Liver (tissue), 9 donors: ENCODE results near the gene RASGRF2. TPM values are rescaled to one million over a fixed set of nuclear protein-coding genes. Genes with fewer than 3 reads are reported as not detected.

Experiments
- DNase-seq: peaks from one replicate; pipeline ENCODE4 v3.0.0-alpha.2; 2017; ENCODE audit warnings: low spot score
- H3K27ac ChIP-seq, 2 donors: one replicate each; pipeline ENCODE4 v1.7.0; 2013; ENCODE audit warnings: inconsistent platforms in 2 of 2, low read length in 2 of 2, control low read depth in 1 of 2, low read depth in 1 of 2, mild to moderate bottlenecking in 1 of 2
- H3K27me3 ChIP-seq, 4 donors: one replicate each; pipeline versions ENCODE4 v1.6.1 to v1.7.0; 2013; ENCODE audit warnings: low read length in 3 of 4, inconsistent platforms in 1 of 4, mild to moderate bottlenecking in 1 of 4, moderate library complexity in 1 of 4; ENCODE audit not compliant: control insufficient read depth in 4 of 4, insufficient read depth in 4 of 4
- H3K36me3 ChIP-seq, 4 donors: one replicate each; pipeline versions ENCODE4 v1.6.1 to v1.7.0; 2013; ENCODE audit warnings: low read length in 3 of 4, mild to moderate bottlenecking in 3 of 4, low read depth in 1 of 4, moderate library complexity in 1 of 4; ENCODE audit not compliant: control insufficient read depth in 4 of 4, insufficient read depth in 3 of 4
- H3K4me1 ChIP-seq, 4 donors: one replicate each; pipeline versions ENCODE4 v1.6.1 to v1.7.0; 2013; ENCODE audit warnings: low read length in 3 of 4, mild to moderate bottlenecking in 3 of 4, moderate library complexity in 1 of 4; ENCODE audit not compliant: control insufficient read depth in 4 of 4, insufficient read depth in 4 of 4
- H3K4me3 ChIP-seq, 3 donors: one replicate each; pipeline versions ENCODE4 v1.6.1 to v1.7.0; 2013; ENCODE audit warnings: low read length in 3 of 3, control low read depth in 1 of 3, low read depth in 1 of 3, mild to moderate bottlenecking in 1 of 3
- H3K9ac ChIP-seq, 2 donors: one replicate each; pipeline ENCODE4 v1.7.0; 2013; ENCODE audit warnings: low read length in 2 of 2, mild to moderate bottlenecking in 2 of 2, moderate library complexity in 2 of 2, control low read depth in 1 of 2, low read depth in 1 of 2
- H3K9me3 ChIP-seq, 4 donors: one replicate each; pipeline versions ENCODE4 v1.6.1 to v1.7.0; 2013; ENCODE audit warnings: low read length in 3 of 4; ENCODE audit not compliant: control insufficient read depth in 4 of 4
- EGR1 ChIP-seq, 2 donors: IDR thresholded peaks; 2 replicates each; pipeline ENCODE4 v1.6.1; 2016 to 2018; ENCODE audit warnings: antibody characterized with exemption in 2 of 2, low read depth in 2 of 2
- FOXA1 ChIP-seq: IDR thresholded peaks from 2 replicates; pipeline ENCODE4 v1.6.1; 2016; ENCODE audit warnings: antibody characterized with exemption
- GABPA ChIP-seq, 2 donors: IDR thresholded peaks in 1 of 2; conservative IDR thresholded peaks in 1 of 2; 2 replicates each; pipeline ENCODE4 v1.6.1; 2016; ENCODE audit warnings: antibody characterized with exemption in 2 of 2, mild to moderate bottlenecking in 1 of 2, moderate library complexity in 1 of 2
- HNF4A ChIP-seq, 2 donors: conservative IDR thresholded peaks; 2 replicates each; pipeline ENCODE4 v1.6.1; 2016; ENCODE audit warnings: antibody characterized with exemption in 2 of 2, mild to moderate bottlenecking in 2 of 2
- HNF4G ChIP-seq: IDR thresholded peaks from 2 replicates; pipeline ENCODE4 v1.6.1; 2016; ENCODE audit warnings: antibody characterized with exemption
- NR2F2 ChIP-seq: IDR thresholded peaks from 2 replicates; pipeline ENCODE4 v1.6.1; 2016; ENCODE audit warnings: antibody characterized with exemption
- RAD21 ChIP-seq, 2 donors: IDR thresholded peaks; 2 replicates each; pipeline ENCODE4 v1.6.1; 2016; ENCODE audit warnings: antibody characterized with exemption in 2 of 2, mild to moderate bottlenecking in 2 of 2
- RXRA ChIP-seq, 2 donors: IDR thresholded peaks; 2 replicates each; pipeline ENCODE4 v1.6.1; 2017 to 2018; ENCODE audit warnings: antibody characterized with exemption in 2 of 2, mild to moderate bottlenecking in 1 of 2
- SP1 ChIP-seq: IDR thresholded peaks from 2 replicates; pipeline ENCODE4 v1.6.1; 2018; ENCODE audit warnings: antibody characterized with exemption, mild to moderate bottlenecking
- TAF1 ChIP-seq: conservative IDR thresholded peaks from 2 replicates; pipeline ENCODE4 v1.6.1; 2016; ENCODE audit warnings: antibody characterized with exemption, mild to moderate bottlenecking
- YY1 ChIP-seq: IDR thresholded peaks from 2 replicates; pipeline ENCODE4 v1.6.1; 2016; ENCODE audit warnings: antibody characterized with exemption, mild to moderate bottlenecking
- WGBS: extraction: QIAGEN DNeasy Blood & Tissue Kit; methylation state at CpG from one replicate; pipeline ENCODE4 v1.1.7; 2013; 5-methylcytosine and 5-hydroxymethylcytosine counted together
- polyA plus RNA-seq, 2 donors: library from polyadenylated mRNA; stranded (reverse) in 1 of 2; unstranded in 1 of 2; fragments of 200-250 nt in 1 of 2; fragments of >200 nt in 1 of 2; fragmentation: Nextera tagmentation in 1 of 2; extraction: Ambion mirVana in 1 of 2; gene quantifications; one replicate each; pipeline versions ENCODE4 v1.2.1 to v1.2.3, GENCODE V29; 2013 to 2015
- total RNA-seq, 2 donors: library from RNA; depleted of rRNA; stranded (reverse); fragments of >200 nt; gene quantifications; one replicate each; pipeline ENCODE4 v1.2.3, GENCODE V29; 2014
- TF ChIP-seq, protein P1 (sequence below): IDR thresholded peaks from 2 replicates; pipeline ENCODE4 v1.6.1; 2016; ENCODE audit warnings: antibody characterized with exemption, mild to moderate bottlenecking
- TF ChIP-seq, protein P2 (sequence below): fragments of 150-350 bp; IDR thresholded peaks from 2 replicates; pipeline ENCODE4 v1.5.1; 2017; ENCODE audit warnings: improper control_type of control experiment, low read depth, low read length; ENCODE audit not compliant: missing input control
- TF ChIP-seq, protein P3 (sequence below): IDR thresholded peaks from 2 replicates; pipeline ENCODE4 v1.6.1; 2016; ENCODE audit warnings: antibody characterized with exemption
- TF ChIP-seq, protein P4 (sequence below): IDR thresholded peaks from 2 replicates; pipeline ENCODE4 v1.6.1; 2016; ENCODE audit warnings: antibody characterized with exemption
- TF ChIP-seq, protein P5 (sequence below): IDR thresholded peaks from 2 replicates; pipeline ENCODE4 v1.6.1; 2016; ENCODE audit warnings: antibody characterized with exemption
- donor health status: healthy.
- donor health status: healthy.
- donor health status: healthy.
- donor health status: healthy.
- donor health status: healthy.

The RASGRF2 gene
- total and polyA plus RNA-seq, 4 donors, result 0.12 to 3.3 (median 0.23) TPM

DNA sequence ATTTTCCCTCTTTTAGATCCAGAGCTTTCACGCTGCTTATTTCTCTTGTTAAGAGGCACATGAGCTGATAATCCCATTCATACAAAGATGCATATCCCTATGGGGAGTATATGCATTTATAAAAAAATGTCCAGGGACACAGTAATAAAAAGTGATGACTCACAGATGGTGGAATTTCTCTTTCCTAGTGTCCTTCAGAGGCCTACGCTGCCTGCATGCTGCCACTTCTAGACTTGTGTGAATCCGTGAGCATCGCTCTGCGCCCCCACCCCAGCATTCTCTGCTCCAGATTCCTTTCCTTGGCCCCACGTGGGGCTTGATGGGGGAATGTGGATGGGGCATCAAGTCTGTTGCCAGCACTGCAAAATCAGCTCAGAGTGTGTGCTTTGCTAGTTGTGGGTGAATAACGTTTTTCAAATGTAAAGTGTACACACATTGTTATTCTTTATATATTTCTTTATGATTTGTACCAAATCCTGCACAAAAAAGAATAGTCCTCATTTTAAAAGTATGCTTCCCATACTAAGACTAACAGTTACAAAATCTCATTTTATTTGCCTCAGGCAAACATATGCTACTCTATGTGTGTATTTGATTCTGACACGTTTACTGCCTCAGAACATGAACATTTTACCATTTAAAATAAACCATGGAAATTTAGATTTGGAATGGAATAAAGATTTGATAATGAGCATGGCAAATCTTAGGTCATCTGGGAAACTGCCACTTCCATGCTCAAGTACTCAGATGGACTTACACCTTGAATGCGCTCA is 22.4 kb upstream of the RASGRF2 start:
- Histone ChIP-seq H3K9me3 (no peaks in the 10 kb centered on the region), H3K27me3 (no peaks in the 10 kb centered on the region), H3K9ac (no peak overlapping the region), H3K36me3 (no peaks in the 10 kb centered on the region), H3K4me3 (no peak overlapping the region), H3K4me1 (no peaks in the 10 kb centered on the region), H3K27ac (no peak overlapping the region)
- no peak for DNase-seq
- no peak for TF ChIP-seq HNF4G
- TF ChIP-seq RAD21 (IDR thresholded peaks at IDR 0.05), result no peak
- TF ChIP-seq, protein P1, sequence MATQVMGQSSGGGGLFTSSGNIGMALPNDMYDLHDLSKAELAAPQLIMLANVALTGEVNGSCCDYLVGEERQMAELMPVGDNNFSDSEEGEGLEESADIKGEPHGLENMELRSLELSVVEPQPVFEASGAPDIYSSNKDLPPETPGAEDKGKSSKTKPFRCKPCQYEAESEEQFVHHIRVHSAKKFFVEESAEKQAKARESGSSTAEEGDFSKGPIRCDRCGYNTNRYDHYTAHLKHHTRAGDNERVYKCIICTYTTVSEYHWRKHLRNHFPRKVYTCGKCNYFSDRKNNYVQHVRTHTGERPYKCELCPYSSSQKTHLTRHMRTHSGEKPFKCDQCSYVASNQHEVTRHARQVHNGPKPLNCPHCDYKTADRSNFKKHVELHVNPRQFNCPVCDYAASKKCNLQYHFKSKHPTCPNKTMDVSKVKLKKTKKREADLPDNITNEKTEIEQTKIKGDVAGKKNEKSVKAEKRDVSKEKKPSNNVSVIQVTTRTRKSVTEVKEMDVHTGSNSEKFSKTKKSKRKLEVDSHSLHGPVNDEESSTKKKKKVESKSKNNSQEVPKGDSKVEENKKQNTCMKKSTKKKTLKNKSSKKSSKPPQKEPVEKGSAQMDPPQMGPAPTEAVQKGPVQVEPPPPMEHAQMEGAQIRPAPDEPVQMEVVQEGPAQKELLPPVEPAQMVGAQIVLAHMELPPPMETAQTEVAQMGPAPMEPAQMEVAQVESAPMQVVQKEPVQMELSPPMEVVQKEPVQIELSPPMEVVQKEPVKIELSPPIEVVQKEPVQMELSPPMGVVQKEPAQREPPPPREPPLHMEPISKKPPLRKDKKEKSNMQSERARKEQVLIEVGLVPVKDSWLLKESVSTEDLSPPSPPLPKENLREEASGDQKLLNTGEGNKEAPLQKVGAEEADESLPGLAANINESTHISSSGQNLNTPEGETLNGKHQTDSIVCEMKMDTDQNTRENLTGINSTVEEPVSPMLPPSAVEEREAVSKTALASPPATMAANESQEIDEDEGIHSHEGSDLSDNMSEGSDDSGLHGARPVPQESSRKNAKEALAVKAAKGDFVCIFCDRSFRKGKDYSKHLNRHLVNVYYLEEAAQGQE, result no peak
- TF ChIP-seq FOXA1, result no peak
- TF ChIP-seq GABPA (IDR thresholded peaks at IDR 0.05 in 1 of 2, conservative IDR thresholded peaks at IDR 0.05 in 1 of 2), result no peak
- TF ChIP-seq, protein P2, sequence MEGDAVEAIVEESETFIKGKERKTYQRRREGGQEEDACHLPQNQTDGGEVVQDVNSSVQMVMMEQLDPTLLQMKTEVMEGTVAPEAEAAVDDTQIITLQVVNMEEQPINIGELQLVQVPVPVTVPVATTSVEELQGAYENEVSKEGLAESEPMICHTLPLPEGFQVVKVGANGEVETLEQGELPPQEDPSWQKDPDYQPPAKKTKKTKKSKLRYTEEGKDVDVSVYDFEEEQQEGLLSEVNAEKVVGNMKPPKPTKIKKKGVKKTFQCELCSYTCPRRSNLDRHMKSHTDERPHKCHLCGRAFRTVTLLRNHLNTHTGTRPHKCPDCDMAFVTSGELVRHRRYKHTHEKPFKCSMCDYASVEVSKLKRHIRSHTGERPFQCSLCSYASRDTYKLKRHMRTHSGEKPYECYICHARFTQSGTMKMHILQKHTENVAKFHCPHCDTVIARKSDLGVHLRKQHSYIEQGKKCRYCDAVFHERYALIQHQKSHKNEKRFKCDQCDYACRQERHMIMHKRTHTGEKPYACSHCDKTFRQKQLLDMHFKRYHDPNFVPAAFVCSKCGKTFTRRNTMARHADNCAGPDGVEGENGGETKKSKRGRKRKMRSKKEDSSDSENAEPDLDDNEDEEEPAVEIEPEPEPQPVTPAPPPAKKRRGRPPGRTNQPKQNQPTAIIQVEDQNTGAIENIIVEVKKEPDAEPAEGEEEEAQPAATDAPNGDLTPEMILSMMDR, result no peak
- TF ChIP-seq, protein P3, sequence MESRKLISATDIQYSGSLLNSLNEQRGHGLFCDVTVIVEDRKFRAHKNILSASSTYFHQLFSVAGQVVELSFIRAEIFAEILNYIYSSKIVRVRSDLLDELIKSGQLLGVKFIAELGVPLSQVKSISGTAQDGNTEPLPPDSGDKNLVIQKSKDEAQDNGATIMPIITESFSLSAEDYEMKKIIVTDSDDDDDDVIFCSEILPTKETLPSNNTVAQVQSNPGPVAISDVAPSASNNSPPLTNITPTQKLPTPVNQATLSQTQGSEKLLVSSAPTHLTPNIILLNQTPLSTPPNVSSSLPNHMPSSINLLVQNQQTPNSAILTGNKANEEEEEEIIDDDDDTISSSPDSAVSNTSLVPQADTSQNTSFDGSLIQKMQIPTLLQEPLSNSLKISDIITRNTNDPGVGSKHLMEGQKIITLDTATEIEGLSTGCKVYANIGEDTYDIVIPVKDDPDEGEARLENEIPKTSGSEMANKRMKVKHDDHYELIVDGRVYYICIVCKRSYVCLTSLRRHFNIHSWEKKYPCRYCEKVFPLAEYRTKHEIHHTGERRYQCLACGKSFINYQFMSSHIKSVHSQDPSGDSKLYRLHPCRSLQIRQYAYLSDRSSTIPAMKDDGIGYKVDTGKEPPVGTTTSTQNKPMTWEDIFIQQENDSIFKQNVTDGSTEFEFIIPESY, result no peak
- no peak for TF ChIP-seq EGR1 (IDR thresholded peaks at IDR 0.05; ENCODE audit: low read depth in 2 of 2)
- TF ChIP-seq NR2F2, result no peak
- TF ChIP-seq, protein P4, sequence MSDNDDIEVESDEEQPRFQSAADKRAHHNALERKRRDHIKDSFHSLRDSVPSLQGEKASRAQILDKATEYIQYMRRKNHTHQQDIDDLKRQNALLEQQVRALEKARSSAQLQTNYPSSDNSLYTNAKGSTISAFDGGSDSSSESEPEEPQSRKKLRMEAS, result no peak
- no peak for TF ChIP-seq HNF4A (conservative IDR thresholded peaks at IDR 0.05)
- TF ChIP-seq TAF1, result no peak
- no peak for TF ChIP-seq SP1
- TF ChIP-seq YY1, result no peak
- TF ChIP-seq RXRA (IDR thresholded peaks at IDR 0.05), result no peak
- TF ChIP-seq, protein P5, sequence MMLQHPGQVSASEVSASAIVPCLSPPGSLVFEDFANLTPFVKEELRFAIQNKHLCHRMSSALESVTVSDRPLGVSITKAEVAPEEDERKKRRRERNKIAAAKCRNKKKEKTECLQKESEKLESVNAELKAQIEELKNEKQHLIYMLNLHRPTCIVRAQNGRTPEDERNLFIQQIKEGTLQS, result no peak
- 87% methylated on average over 9 of the region's 9 CpGs for WGBS
